Measurements from ENCODE around the gene NEB. TPM values are rescaled to one million over a fixed set of nuclear protein-coding genes. Genes with fewer than 3 reads are reported as not detected.

Gene NEB
- polyA plus RNA-seq, 3 donors: 2.7 TPM; not detected in 2

- Histone ChIP-seq H3K9ac (ENCODE audit: insufficient read depth, low read length, poor library complexity, severe bottlenecking) (no peak overlapping the region), H3K4me3 (replicated peaks in 1 of 3; ENCODE audit: low read depth in 2 of 3, low read length in 3 of 3) (no peak overlapping the region), H2AFZ (ENCODE audit: insufficient read depth, low read depth, low read length, poor library complexity, severe bottlenecking) (no peak overlapping the region), H3K27ac (ENCODE audit: low read depth in 1 of 2, low read length in 2 of 2) (no peak overlapping the region), H3K79me2 (ENCODE audit: insufficient read depth, low read length) (no peaks in the 10 kb centered on the region), H3K9me3 (replicated peaks in 1 of 2; ENCODE audit: control insufficient read depth in 1 of 2, insufficient read depth in 1 of 2, low read length in 2 of 2) (no peaks in the 10 kb centered on the region), H3K4me2 (replicated peaks; ENCODE audit: extremely low read depth, low read length, poor library complexity, severe bottlenecking) (no peak overlapping the region), H4K20me1 (ENCODE audit: insufficient read depth, low read length) (no peaks in the 10 kb centered on the region), H3K27me3 (ENCODE audit: control insufficient read depth in 2 of 2, insufficient read depth in 2 of 2, low read length in 2 of 2) (no peaks in the 10 kb centered on the region), H3K4me1 (ENCODE audit: control insufficient read depth in 1 of 2, insufficient read depth in 2 of 2, low read length in 2 of 2) (no peaks in the 10 kb centered on the region), H3K36me3 (replicated peaks in 1 of 2; ENCODE audit: control insufficient read depth in 1 of 2, insufficient read depth in 2 of 2, low read length in 2 of 2) (no peaks in the 10 kb centered on the region)
- H3K27ac Mint-ChIP-seq: no peak overlapping the region
- DNase-seq: no peak
- H3K9me3 Mint-ChIP-seq: no peaks in the 10 kb centered on the region
- H3K4me3 Mint-ChIP-seq: no peak overlapping the region
- no CpG with 5 or more reads among the region's 2 CpGs for WGBS (ENCODE audit: insufficient coverage)
- no peak for TF ChIP-seq CTCF (IDR thresholded peaks at IDR 0.05)
- peaks cover 0 to 9% (median 0%) of the 10 kb centered on the region in 3 donors for H3K27me3 Mint-ChIP-seq (ENCODE audit: low read depth in 3 of 3)
- intact Hi-C loops (cut with micrococcal nuclease): no loop called here
- peaks cover 3% of the 10 kb centered on the region for H3K4me1 Mint-ChIP-seq
- H3K36me3 Mint-ChIP-seq: no peaks in the 10 kb centered on the region
Observed at GRCh38 chr2:151673016-151673415, 61.3 kb downstream of the NEB start.

- no peaks in the 10 kb centered on the region for H3K9me3 ChIP-seq (replicated peaks in 1 of 2; ENCODE audit: control insufficient read depth in 1 of 2, insufficient read depth in 1 of 2, low read length in 2 of 2)
- WGBS (ENCODE audit: insufficient coverage): no CpG with 5 or more reads among the region's 5 CpGs
- no peaks in the 10 kb centered on the region for H3K27me3 ChIP-seq (ENCODE audit: control insufficient read depth in 2 of 2, insufficient read depth in 2 of 2, low read length in 2 of 2)
- H3K4me2 ChIP-seq (replicated peaks; ENCODE audit: extremely low read depth, low read length, poor library complexity, severe bottlenecking): no peak overlapping the region
- no peak overlapping the region for H3K4me3 Mint-ChIP-seq
- peaks cover 3% of the 10 kb centered on the region for H3K4me1 Mint-ChIP-seq
- no peak for TF ChIP-seq CTCF (IDR thresholded peaks at IDR 0.05)
- H3K79me2 ChIP-seq (ENCODE audit: insufficient read depth, low read length): no peaks in the 10 kb centered on the region
- H3K27ac Mint-ChIP-seq: no peak overlapping the region
- no peaks in the 10 kb centered on the region for H3K4me1 ChIP-seq (ENCODE audit: control insufficient read depth in 1 of 2, insufficient read depth in 2 of 2, low read length in 2 of 2)
- H3K36me3 Mint-ChIP-seq: no peaks in the 10 kb centered on the region
- no peak overlapping the region for H3K4me3 ChIP-seq (replicated peaks in 1 of 3; ENCODE audit: low read depth in 2 of 3, low read length in 3 of 3)
- H4K20me1 ChIP-seq (ENCODE audit: insufficient read depth, low read length): no peaks in the 10 kb centered on the region
- intact Hi-C loops (cut with micrococcal nuclease): no loop called here
- H3K9ac ChIP-seq (ENCODE audit: insufficient read depth, low read length, poor library complexity, severe bottlenecking): no peak overlapping the region
- H3K36me3 ChIP-seq (replicated peaks in 1 of 2; ENCODE audit: control insufficient read depth in 1 of 2, insufficient read depth in 2 of 2, low read length in 2 of 2): no peaks in the 10 kb centered on the region
- no peak overlapping the region for H2AFZ ChIP-seq (ENCODE audit: insufficient read depth, low read depth, low read length, poor library complexity, severe bottlenecking)
- DNase-seq: no peak
- H3K27me3 Mint-ChIP-seq (ENCODE audit: low read depth in 3 of 3): peaks cover 0 to 7% (median 0%) of the 10 kb centered on the region in 3 donors
- no peaks in the 10 kb centered on the region for H3K9me3 Mint-ChIP-seq
- no peak overlapping the region for H3K27ac ChIP-seq (ENCODE audit: low read depth in 1 of 2, low read length in 2 of 2)
Observed at GRCh38 chr2:151672277-151672676, 62.0 kb downstream of the NEB start.
